ELF-1 (cell line): ENCODE data around the gene SERINC3.

ENCODE experiments used
- DNase-seq: peaks from one replicate; pipeline ENCODE4 v3.0.0-alpha.2; 2016; ENCODE audit warnings: low read depth, low spot score

The SERINC3 gene

GRCh38 chr20:44465001-44465560 is 56.8 kb downstream of the SERINC3 start:
- no peak for DNase-seq

GRCh38 chr20:44464514-44464913 is 57.4 kb downstream of the SERINC3 start:
- no peak for DNase-seq

- no peak for DNase-seq
These were observed 58.4 kb downstream of the SERINC3 start for GRCh38 chr20:44463466-44463865.

GRCh38 chr20:44461803-44462174 is 60.1 kb downstream of the SERINC3 start:
- no peak for DNase-seq

DNA sequence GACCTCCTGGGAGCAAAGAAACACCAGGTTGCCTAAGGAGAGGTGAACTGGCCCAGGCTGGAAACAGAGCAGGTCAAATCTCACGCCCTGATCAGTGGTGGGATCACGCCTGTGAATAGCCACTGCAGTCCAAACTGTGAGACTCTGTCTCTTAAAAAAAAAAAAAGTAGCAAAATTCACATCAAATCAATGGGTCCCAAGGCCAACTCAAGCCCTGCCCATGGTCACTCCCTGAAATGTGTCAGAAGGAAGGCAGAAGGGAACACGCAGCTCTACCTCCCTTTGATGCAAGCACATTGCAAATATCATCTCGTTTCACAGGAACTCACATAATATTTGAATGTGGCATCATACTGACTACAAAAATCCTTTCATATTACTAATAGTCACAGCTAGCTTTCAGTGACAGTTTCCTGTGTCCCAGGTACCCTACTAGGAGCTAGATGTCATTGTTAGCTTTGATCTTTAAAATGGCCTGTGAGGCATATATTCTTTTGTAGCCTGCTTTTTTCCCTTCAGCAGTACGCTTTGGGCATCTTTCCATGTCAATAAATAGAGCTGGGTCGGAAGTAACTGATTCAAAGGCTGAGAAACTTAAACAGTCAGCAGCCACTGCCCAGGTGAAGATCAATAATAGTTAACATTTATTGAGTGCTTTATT is 60.6 kb downstream of the SERINC3 start:
- DNase-seq = no peak

GRCh38 chr20:44460795-44461141 is 61.1 kb downstream of the SERINC3 start:
- no peak for DNase-seq

GRCh38 chr20:44459271-44459670 is 62.6 kb downstream of the SERINC3 start:
- DNase-seq = no peak

- DNase-seq = peak; percentile 86
These were observed 64.9 kb downstream of the SERINC3 start for GRCh38 chr20:44457016-44457415.

DNA sequence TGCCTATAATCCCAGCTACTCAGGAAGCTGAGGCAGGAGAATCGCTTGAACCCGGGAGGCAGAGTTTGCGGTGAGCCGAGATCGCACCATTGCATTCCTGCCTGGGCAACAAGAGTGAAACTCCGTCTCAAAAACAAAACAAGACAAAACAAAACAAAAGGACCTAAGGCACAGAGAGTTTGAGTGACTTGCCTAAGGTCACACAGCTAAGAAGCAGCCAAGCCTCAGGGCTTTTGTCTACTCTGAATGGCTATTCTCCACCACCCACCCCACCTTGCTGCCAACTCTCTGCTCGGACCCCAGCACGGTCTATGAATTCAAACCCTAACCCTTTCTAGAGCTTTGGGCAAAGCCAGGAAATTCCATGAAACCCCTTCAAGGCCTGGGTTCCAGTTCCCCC is 65.3 kb downstream of the SERINC3 start:
- peak; percentile 12 for DNase-seq

GRCh38 chr20:44455126-44455525 is 66.7 kb downstream of the SERINC3 start:
- DNase-seq = no peak

DNA sequence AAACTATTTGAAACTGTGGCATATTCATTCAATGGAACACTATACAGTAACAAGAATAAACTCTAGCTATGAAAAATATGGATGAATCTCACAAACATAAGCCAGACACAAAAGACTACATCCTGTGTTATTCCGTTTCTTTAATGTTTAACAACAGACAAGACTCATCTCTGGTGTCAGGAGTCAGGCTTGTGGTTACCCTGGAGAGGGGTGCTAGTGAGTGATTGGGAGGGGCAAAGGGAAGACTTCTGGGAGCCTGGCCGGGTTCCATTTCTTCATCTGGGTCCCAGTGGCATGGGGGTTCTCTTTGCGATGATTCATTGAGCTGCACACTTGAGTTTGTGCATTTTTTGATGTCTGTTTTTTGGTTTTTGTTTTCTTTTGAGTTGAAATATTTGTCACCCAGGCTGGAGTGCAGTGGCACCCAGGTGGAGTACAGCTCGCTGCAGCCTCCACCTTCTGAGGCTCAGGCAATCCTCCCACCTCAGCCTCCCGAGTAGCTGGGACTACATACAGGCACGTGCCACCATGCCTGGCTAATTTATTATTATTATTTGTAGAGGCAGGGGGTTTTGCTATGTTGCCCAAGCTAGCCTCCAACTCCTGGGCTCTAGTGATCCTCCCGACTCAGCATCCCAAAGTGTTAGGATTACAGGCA is 67.4 kb downstream of the SERINC3 start:
- DNase-seq = no peak

GRCh38 chr20:44450903-44451450 is 70.9 kb downstream of the SERINC3 start:
- DNase-seq = no peak

GRCh38 chr20:44450281-44450889 is 71.5 kb downstream of the SERINC3 start:
- DNase-seq = no peak

DNA sequence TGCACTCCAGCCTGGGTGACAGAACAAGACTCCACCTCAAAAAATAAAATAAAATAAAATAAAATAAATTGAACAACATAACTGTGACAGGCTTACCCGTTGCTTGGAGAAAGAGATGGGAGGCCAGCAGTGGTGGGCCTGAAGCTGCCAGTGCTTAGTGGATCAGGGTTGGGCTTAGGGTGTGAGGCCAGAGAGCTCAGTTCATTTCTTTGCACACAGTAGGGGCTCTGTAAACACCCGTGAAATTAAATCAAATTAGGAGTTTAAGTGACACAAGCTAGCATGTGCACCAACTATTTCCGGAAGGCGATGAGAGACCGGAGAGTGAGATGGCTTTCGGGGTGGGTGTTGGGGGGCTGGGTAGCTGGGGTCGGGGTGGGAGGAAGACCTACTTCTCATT is 72.0 kb downstream of the SERINC3 start:
- no peak for DNase-seq

DNA sequence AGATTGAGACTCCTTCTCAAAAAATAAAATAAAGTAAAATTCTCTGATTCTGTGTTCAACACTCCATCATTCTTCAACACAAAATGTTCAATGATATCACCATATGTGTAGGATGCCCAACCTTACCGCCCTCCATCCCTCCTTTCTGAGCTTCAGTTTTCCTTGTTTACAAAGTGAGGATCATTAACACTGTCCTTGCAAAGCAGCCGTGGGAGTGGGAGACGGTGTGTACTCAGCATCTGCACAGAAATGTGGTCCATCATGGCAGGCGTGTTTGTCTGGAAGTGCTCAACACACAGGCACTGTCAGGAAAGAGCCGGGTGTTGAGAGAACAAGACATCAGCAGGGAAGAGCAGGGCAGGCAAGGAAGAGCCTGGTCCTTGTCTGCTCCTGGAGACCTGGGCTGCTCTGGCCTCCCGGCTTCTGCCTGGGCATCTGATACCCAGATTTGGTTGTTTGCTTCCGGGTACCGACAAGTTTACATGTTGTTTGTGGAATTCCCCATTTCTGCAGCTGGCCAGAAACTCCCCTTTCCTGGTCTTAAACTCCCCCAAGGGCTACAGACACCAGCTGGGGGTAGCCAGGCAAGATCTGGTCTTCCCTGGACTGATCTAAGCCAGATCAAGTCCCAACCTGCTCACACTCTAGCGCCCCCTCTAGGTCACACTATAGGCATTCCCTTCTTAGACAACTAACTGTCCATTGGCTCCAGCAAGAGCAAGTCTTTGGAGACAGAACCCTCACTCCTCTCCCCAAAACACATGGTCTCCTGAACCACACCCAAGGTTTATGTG is 72.9 kb downstream of the SERINC3 start:
- DNase-seq = peak; percentile 43

GRCh38 chr20:44447827-44448419 is 73.9 kb downstream of the SERINC3 start:
- DNase-seq = no peak
